NCI-H1092 treated with DMSO at 0.1 percent for 48 hours (cell line): Measurements from ENCODE around the gene RCE1.
"Not testable (repeated sequence)": the region's sequence is repeated elsewhere in the genome, so short reads cannot be mapped to it uniquely, and the experiment has no call there.

Source experiments
- DNase-seq: peaks from one replicate; lab custom pipeline; 2025; lab: John Stamatoyannopoulos, UW

Gene RCE1, protein sequence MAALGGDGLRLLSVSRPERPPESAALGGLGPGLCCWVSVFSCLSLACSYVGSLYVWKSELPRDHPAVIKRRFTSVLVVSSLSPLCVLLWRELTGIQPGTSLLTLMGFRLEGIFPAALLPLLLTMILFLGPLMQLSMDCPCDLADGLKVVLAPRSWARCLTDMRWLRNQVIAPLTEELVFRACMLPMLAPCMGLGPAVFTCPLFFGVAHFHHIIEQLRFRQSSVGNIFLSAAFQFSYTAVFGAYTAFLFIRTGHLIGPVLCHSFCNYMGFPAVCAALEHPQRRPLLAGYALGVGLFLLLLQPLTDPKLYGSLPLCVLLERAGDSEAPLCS

DNA sequence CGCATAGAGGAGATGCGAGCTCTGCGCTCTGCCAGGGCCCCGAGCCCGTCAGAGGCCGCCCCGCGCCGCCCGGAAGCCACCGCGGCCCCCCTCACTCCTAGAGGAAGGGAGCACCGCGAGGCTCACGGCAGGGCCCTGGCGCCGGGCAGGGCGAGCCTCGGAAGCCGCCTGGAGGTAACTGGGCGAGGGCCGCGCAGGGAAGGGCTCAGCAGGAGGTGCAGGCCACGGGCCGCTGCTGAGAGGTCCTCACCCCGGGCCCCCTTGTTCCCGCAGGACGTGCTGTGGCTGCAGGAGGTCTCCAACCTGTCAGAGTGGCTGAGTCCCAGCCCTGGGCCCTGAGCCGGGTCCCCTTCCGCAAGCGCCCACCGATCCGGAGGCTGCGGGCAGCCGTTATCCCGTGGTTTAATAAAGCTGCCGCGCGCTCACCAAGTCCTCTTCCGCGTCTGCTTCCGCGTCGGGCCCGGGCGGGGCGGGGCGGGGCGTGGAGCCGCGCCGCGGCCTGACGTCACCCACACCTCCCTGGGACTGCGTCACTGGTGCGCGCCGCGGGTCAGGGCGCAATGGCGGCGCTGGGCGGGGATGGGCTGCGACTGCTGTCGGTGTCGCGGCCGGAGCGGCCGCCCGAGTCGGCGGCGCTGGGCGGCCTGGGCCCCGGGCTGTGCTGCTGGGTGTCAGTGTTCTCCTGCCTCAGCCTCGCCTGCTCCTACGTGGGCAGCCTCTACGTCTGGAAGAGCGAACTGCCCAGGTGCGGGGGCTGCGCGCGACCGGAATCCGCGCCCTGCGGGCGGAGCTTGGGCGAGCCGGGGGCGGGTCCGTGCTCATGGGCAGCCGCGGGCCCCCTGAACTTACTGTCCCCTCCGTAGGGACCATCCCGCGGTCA is at the start of gene RCE1:
TSS of gene RCE1 (plus strand) at position 546 of the 880 bp plus-strand sequence. CDS start at position 561, 15 bp downstream.
- DNase-seq = peak; percentile 88

- not testable (repeated sequence) for DNase-seq
Measured at GRCh38 chr11:66799815-66800214, 43.4 kb upstream of the RCE1 start.

DNA sequence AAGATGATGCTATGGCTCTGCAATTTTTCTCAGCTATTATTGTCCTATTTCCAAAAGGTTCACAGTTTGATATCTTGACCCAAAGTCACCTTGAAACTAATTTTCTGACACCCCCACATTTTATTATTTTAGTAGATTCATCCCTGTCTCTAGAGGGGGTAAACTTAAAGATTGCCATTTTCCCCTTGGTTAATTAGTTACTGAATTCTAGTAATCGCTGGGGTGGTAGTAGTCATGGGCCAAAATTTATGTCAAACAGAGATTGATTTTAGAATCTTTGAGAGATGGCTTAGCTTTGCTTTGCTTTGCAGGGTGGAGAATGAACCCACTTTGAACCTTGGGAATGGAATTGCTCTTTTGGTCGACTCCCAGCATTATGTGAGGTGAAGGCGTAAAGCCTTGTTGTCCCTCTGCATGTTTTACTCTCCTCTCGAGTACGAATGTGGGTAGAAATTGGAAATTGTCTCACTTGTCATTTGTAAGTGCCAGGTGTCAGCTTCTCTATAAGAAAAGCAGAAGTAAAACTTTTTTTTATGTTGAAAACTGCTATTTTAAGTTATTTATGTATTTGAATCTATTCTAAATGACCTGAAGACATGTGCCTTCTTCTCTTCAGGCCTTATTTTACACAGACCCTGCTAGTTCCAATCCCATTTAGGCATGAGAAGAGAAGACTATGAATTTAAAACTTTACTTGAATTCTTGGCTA is 42.4 kb upstream of the RCE1 start:
- no peak for DNase-seq

DNA sequence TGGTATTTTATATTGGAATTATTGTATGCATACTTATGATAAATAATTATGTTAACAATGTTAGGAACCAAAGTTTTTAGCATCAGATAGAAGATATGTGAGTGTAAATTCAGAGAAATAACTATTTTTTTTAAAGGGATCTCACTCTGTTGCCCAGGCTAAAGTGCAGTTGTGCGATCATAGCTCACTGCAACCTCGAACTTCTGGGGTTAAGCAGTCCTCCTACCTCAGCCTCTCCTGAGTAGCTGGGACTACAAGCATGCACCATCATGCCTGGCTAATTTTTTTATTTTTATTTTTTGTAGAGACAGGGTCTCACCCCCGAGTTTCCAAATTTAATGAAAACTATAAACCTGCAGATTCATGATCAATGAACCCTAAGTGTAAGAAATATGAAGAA is 33.6 kb upstream of the RCE1 start:
- DNase-seq = no peak

GRCh38 chr11:66810576-66811185 is 32.6 kb upstream of the RCE1 start:
- DNase-seq = no peak

- no peak for DNase-seq
Measured at GRCh38 chr11:66814678-66815077, 28.6 kb upstream of the RCE1 start.

DNA sequence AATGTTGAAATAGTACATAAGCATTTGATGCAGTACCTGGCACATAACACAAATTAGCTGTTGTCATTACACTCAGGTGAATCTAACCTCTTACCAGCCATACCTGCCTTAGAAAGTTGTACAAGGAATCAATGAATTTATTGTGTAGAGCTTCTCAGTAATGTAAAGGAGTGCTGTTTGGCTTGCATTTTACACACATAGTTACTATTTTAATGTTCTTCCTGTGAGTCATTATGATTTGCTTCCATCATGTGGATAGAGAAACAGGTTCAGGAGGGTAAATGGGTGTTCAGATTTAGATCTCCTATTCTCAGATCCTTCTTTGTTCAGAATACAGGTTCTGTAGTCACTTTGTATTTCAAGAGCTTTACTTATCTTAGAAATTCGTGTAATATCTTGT is 27.6 kb upstream of the RCE1 start:
- no peak for DNase-seq

- no peak for DNase-seq
Measured at GRCh38 chr11:66818231-66818955, 24.8 kb upstream of the RCE1 start.

DNA sequence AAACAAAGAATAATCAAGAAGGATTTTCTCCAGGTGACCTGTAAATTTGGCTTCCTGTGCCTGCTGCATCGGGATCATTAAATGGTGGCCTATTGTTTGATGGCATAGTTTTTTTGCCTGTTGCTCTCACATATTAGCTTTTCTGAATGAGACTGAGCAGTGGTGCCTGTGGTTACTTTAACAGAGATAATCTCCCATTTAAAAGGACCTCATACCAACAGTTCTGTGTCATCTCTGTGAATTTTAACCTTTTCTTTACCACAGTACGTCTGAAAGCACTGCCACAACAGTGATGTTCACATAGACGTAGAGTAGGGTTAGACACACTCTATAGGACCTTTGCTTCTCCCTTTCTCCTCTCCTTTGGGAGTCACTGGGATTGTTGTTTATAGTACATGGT is 22.9 kb upstream of the RCE1 start:
- DNase-seq = no peak

GRCh38 chr11:66820901-66821300 is 22.3 kb upstream of the RCE1 start:
- DNase-seq = no peak

- DNase-seq = no peak
Measured at GRCh38 chr11:66823700-66824099, 19.5 kb upstream of the RCE1 start.

GRCh38 chr11:66824573-66824972 is 18.7 kb upstream of the RCE1 start:
- not testable (repeated sequence) for DNase-seq

DNA sequence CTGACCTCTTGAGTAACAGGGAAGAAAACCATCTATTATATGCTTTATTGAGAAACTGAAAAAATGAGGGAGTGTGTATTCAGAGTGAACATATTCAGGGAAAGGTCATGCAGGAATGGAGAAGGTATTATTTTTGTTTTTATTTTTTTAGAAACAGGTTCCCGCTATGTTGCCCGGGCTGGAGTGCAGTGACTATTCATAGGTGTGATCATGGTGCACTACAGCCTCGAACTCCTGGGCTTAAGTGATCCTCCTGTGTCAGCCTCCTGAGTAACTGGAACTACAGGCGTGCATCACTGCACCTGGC is 8.7 kb upstream of the RCE1 start:
- no peak for DNase-seq

DNA sequence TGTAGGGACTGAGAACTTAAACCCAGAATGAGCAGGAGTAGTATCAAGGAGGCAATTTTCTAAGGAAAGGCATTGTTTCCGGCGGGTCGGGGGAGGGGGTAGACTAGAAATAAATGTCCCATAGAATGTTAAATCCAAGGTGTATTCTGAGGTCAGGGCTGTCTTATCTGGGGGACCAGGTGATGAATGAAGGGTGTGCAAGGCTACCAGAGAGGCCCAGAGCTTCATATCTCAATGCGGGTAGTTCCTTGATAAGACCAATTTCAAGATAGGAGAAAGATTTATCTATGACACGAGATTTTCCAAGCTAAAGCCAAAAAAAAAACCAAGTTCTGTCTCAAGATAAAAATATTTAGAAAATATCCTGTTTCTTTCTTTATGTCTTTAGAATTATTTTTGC is 8.3 kb upstream of the RCE1 start:
- DNase-seq = no peak

GRCh38 chr11:66835768-66836405 is 7.4 kb upstream of the RCE1 start:
- no peak for DNase-seq

GRCh38 chr11:66840317-66841091 is 2.7 kb upstream of the RCE1 start:
- DNase-seq = no peak

GRCh38 chr11:66841861-66842260 is 1.4 kb upstream of the RCE1 start:
- DNase-seq = no peak

DNA sequence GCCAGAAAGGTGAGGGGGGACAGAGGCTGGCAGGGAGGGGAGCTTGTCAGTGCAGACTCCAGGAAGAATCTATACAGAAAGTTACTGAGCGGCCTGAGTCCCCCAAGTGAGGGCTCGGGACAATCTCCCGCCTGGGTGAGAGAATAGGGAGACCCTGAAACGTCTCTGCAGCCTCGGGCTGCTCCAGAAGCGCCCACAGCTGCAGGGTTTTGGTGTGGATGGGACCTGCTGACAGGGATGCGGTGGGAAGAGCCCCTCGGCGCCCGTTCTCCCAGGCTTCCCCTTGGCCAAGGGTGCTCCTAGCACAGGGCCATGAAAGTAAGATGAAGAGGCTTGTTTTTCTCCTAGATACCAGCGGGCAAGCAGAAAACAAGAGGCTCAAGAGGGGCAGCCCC is 743 bp upstream of the RCE1 start:
- DNase-seq = no peak

GRCh38 chr11:66843776-66844495 is 695 bp downstream of the RCE1 start:
- DNase-seq = no peak
